ENCODE data around the gene PADI1.

Gene PADI1

DNA sequence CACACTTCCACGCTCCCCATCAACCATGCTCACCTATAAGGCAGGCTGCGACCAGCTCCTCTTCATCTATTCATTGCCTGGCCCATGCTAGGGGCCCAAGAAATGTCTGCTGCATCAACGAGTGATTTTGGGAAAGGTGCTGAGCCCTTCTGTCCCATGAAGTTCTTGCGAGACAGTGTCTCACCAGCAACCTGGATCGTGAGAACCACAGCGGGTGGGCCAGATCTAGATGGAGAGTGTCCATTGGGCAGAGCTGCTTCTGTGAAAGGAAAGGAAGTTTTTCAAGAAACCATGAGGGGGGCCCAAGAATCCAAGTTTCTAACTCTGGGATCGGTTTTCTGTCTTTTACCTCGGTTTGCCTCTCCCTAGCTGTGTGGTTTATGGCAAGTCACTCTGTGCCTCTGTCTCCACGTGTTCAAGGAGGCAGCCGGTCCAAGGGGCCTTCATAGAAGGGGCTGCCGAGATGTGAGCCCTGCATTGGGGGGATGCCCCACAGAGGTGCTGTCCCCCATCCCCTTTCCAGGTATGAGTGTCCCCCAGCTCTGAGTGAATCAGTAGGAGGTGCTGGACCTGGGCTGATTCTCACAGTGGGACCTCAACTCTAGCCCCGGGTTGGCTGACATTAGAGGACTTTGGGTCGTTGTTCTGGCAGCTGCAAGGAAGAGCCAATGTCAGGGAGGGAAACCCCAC lies 8.3 kb upstream of the PADI1 start:
- H3K4me1 ChIP-seq (ENCODE audit: control insufficient read depth in 5 of 5, insufficient read depth in 5 of 5, low read length in 5 of 5), result peaks cover 0 to 7% (median 5%) of the 10 kb centered on the region in 5 donors
- H3K36me3 ChIP-seq (ENCODE audit: control insufficient read depth in 5 of 5, insufficient read depth in 5 of 5, low read length in 5 of 5), result no peaks in the 10 kb centered on the region
- no peak overlapping the region for H3K9ac ChIP-seq (ENCODE audit: low read length in 5 of 5)
- peaks cover 0 to 15% (median 5%) of the 10 kb centered on the region in 5 donors for H3K27me3 ChIP-seq (ENCODE audit: control insufficient read depth in 5 of 5, insufficient read depth in 4 of 5, low read length in 5 of 5)
- no peaks in the 10 kb centered on the region for H3K9me3 ChIP-seq (ENCODE audit: control insufficient read depth in 5 of 5, low read length in 5 of 5)
- H3K4me3 ChIP-seq (ENCODE audit: low read depth in 1 of 5, low read length in 5 of 5), result no peak overlapping the region
- no peak overlapping the region for H3K27ac ChIP-seq (ENCODE audit: low read depth, low read length)

DNA sequence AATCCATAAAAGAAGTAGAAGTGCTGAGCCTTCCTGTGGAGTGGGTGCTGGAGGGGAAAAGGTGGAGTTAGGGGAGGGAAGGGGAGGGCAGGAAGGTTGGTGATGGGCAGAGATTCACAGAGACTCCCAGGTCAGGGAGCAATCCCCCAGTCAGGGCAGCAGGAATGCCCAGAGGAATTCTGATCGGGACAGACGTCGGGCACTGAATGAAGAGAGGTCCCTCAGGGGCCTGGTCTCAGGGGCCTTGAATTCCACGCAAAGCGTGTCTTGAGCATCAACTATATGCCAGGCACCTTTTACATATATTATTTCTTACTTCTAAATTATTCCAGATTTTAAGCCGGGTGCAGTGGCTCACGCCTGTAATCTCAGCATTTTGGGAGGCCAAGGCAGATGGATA lies 7.2 kb upstream of the PADI1 start:
- Histone ChIP-seq H3K9ac (ENCODE audit: low read length in 5 of 5) (no peak overlapping the region), H3K4me1 (ENCODE audit: control insufficient read depth in 5 of 5, insufficient read depth in 5 of 5, low read length in 5 of 5) (peaks cover 0 to 2% (median under 1%) of the 10 kb centered on the region in 5 donors), H3K27me3 (ENCODE audit: control insufficient read depth in 5 of 5, insufficient read depth in 4 of 5, low read length in 5 of 5) (peaks cover 0 to 13% (median 5%) of the 10 kb centered on the region in 5 donors), H3K27ac (ENCODE audit: low read depth, low read length) (no peak overlapping the region), H3K36me3 (ENCODE audit: control insufficient read depth in 5 of 5, insufficient read depth in 5 of 5, low read length in 5 of 5) (no peaks in the 10 kb centered on the region), H3K4me3 (ENCODE audit: low read depth in 1 of 5, low read length in 5 of 5) (no peak overlapping the region), H3K9me3 (ENCODE audit: control insufficient read depth in 5 of 5, low read length in 5 of 5) (no peaks in the 10 kb centered on the region)

DNA sequence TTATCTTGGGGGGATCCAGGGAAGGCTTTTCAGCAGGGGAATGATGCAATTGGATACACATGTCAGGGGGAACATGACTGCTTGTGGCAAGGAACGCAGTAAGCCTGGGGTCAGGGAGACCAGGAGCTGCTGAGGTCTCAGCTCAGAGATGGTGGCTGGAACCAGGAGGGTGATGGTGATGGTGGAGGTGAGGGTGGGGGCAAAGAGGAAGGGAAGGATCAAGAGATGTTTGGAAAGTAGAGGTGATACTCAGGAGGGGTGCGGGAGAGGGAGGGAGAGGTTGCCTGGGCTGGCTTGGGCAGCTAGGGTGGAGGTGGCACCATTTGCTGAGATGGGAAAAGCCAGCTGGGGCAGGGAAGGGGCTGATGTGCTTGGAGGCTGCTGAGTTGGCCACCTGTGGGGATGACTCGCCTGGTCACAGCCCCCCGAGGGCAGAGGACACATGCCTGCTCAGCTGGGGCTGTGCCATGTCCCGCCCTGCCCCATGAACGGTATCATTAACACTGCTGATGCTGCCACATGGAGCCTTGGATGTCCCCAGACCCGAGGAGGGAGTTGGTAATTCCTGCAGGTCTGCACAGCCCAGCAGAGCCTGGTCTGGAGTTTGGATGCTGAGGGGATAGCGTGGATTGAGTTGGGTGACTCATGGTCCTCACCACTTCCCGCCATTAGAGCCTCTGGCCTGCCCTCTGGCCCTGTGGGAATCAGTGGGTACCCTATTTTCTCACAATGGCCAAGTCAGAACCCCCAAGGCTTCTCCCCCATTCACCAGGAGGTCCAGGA lies 6.3 kb upstream of the PADI1 start:
- no peak overlapping the region for H3K27ac ChIP-seq (ENCODE audit: low read depth, low read length)
- H3K4me3 ChIP-seq (ENCODE audit: low read depth in 1 of 5, low read length in 5 of 5), result no peak overlapping the region
- H3K4me1 ChIP-seq (ENCODE audit: control insufficient read depth in 5 of 5, insufficient read depth in 5 of 5, low read length in 5 of 5), result no peaks in the 10 kb centered on the region
- H3K27me3 ChIP-seq (ENCODE audit: control insufficient read depth in 5 of 5, insufficient read depth in 4 of 5, low read length in 5 of 5), result peaks cover 0 to 13% (median 5%) of the 10 kb centered on the region in 5 donors
- no peak overlapping the region for H3K9ac ChIP-seq (ENCODE audit: low read length in 5 of 5)
- no peaks in the 10 kb centered on the region for H3K9me3 ChIP-seq (ENCODE audit: control insufficient read depth in 5 of 5, low read length in 5 of 5)
- H3K36me3 ChIP-seq (ENCODE audit: control insufficient read depth in 5 of 5, insufficient read depth in 5 of 5, low read length in 5 of 5), result no peaks in the 10 kb centered on the region

DNA sequence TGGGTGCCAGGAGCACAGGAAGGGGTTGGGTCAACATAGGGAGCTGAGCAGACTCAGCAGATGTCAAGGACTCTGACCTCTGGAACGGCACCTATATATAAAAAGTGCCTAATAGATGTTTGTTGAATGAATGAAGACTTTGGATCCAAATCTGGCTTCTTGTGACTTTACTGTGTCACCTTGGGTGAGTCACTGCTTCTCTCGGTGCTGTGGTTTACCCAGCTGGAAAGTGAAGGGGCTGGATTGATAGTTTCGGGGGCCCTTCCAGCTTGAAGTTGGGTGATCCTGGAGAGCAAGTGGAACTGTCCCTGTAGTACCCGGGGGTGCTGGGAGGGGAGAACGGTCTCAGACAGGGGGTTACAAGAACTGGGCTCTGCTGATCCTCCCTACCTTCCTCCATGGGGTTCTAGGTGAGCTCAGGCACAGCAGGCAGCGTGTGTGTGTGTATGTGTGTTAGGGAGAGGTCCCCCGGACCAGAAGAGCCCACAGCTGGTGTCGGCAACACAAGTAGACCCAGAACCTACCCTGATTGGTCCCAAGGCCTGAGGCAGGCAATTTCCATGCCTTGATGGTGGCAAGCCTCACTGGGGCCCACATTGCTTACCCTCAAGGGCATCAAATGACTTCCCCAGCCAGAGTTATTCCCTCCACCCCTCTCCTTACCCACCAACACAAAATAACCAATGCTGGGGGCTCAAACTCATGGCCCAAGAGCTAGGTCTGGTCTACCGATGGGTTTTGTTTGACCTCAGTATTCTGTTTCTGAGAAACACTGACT lies 5.5 kb upstream of the PADI1 start:
- Histone ChIP-seq H3K27me3 (ENCODE audit: control insufficient read depth in 5 of 5, insufficient read depth in 4 of 5, low read length in 5 of 5) (peaks cover 0 to 13% (median 6%) of the 10 kb centered on the region in 5 donors), H3K36me3 (ENCODE audit: control insufficient read depth in 5 of 5, insufficient read depth in 5 of 5, low read length in 5 of 5) (no peaks in the 10 kb centered on the region), H3K9ac (ENCODE audit: low read length in 5 of 5) (no peak overlapping the region), H3K4me1 (ENCODE audit: control insufficient read depth in 5 of 5, insufficient read depth in 5 of 5, low read length in 5 of 5) (no peaks in the 10 kb centered on the region), H3K9me3 (ENCODE audit: control insufficient read depth in 5 of 5, low read length in 5 of 5) (no peaks in the 10 kb centered on the region), H3K27ac (ENCODE audit: low read depth, low read length) (no peak overlapping the region), H3K4me3 (ENCODE audit: low read depth in 1 of 5, low read length in 5 of 5) (no peak overlapping the region)

DNA sequence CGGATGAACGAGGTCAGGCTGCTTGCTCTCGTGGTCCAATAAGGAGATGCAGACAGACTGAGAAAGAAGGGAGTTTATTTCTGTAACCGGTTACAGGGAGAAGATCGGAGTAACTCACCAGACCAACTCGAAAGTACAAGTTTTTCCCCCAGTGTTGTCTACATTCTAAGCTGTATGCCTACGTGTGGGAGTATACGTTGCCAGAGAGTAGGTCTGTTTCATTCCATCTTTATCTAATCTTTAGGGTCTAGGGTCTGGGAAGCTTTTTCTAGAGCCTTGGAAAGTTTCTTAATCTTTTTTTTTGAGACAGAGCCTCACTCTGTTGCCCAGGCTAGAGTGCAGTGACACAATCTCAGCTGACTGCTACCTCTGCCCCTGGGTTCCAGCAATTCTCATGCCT lies 4.7 kb upstream of the PADI1 start:
- Histone ChIP-seq H3K27ac (ENCODE audit: low read depth, low read length) (no peak overlapping the region), H3K9ac (ENCODE audit: low read length in 5 of 5) (no peak overlapping the region), H3K36me3 (ENCODE audit: control insufficient read depth in 5 of 5, insufficient read depth in 5 of 5, low read length in 5 of 5) (no peaks in the 10 kb centered on the region), H3K27me3 (ENCODE audit: control insufficient read depth in 5 of 5, insufficient read depth in 4 of 5, low read length in 5 of 5) (peaks cover 0 to 14% (median 13%) of the 10 kb centered on the region in 5 donors), H3K4me1 (ENCODE audit: control insufficient read depth in 5 of 5, insufficient read depth in 5 of 5, low read length in 5 of 5) (no peaks in the 10 kb centered on the region), H3K9me3 (ENCODE audit: control insufficient read depth in 5 of 5, low read length in 5 of 5) (no peaks in the 10 kb centered on the region), H3K4me3 (ENCODE audit: low read depth in 1 of 5, low read length in 5 of 5) (no peak overlapping the region)

DNA sequence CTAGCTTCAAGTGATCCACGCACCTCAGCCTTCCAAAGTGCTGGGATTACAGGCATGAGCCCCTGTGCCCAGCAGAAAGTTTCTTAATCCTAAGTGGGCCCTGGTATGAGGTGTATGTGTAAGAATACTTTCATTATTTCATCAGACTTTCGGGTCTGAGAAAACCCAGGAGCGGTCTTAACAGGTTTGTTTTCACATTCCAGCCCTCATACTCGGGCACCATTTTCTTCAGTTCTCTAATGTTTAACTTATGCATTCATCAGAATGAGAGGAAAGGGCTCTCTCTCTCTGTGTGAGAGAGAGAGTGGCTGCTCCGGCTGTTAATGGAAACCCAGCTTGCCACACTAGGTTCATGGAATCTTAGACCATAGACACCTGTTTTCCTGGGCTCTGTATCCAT lies 4.2 kb upstream of the PADI1 start:
- H3K9ac ChIP-seq (ENCODE audit: low read length in 5 of 5), result no peak overlapping the region

DNA sequence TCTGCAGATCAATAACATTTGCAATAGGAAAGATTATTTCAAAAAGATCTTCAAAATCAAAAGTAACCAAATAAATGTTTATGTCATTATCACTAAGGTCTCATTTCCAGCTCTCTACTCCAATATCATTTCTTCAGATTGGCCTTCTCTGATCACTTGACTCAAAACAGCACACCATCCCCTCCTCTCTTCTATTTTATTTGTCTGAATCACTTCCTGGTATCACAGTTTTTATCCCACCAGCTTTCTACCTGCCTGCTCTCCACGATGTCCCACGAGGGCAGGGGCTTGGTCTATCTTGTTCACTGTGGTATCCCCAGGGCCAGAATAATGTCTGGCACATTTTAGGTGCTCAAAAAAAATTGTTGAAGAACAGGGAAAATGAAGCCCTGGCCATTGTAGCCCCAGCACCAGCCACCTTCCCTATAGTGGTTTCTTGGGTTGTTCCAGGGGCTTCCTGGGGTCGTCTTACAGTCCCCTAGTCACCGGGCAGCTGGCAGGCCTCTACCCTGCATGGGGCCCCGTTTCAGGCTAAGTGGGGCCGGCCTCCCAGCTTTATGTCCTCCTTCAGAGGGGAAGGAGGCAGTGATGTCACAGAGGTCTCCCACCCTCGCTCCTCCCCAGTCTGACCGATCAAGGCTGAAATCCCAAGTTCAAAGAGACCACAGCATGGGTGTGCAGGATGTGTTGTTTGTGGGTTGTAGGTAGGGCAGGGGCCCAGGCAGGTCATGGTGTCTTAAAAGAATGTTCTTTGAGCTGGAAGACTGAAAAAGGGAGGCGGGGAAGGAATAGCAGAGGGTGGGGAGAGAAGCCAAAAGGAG lies 3.5 kb upstream of the PADI1 start:
- Histone ChIP-seq H3K27me3 (ENCODE audit: control insufficient read depth in 5 of 5, insufficient read depth in 4 of 5, low read length in 5 of 5) (peaks cover 0 to 16% (median 13%) of the 10 kb centered on the region in 5 donors), H3K4me3 (ENCODE audit: low read depth in 1 of 5, low read length in 5 of 5) (no peak overlapping the region), H3K4me1 (ENCODE audit: control insufficient read depth in 5 of 5, insufficient read depth in 5 of 5, low read length in 5 of 5) (no peaks in the 10 kb centered on the region), H3K9ac (ENCODE audit: low read length in 5 of 5) (no peak overlapping the region), H3K27ac (ENCODE audit: low read depth, low read length) (no peak overlapping the region), H3K9me3 (ENCODE audit: control insufficient read depth in 5 of 5, low read length in 5 of 5) (no peaks in the 10 kb centered on the region), H3K36me3 (ENCODE audit: control insufficient read depth in 5 of 5, insufficient read depth in 5 of 5, low read length in 5 of 5) (no peaks in the 10 kb centered on the region)

More for the DNA sequence above, 4.2 kb upstream of the PADI1 start:
- Histone ChIP-seq H3K27ac (ENCODE audit: low read depth, low read length) (no peak overlapping the region), H3K27me3 (ENCODE audit: control insufficient read depth in 5 of 5, insufficient read depth in 4 of 5, low read length in 5 of 5) (peaks cover 0 to 16% (median 13%) of the 10 kb centered on the region in 5 donors), H3K9me3 (ENCODE audit: control insufficient read depth in 5 of 5, low read length in 5 of 5) (no peaks in the 10 kb centered on the region), H3K4me3 (ENCODE audit: low read depth in 1 of 5, low read length in 5 of 5) (no peak overlapping the region), H3K4me1 (ENCODE audit: control insufficient read depth in 5 of 5, insufficient read depth in 5 of 5, low read length in 5 of 5) (no peaks in the 10 kb centered on the region), H3K36me3 (ENCODE audit: control insufficient read depth in 5 of 5, insufficient read depth in 5 of 5, low read length in 5 of 5) (no peaks in the 10 kb centered on the region)

DNA sequence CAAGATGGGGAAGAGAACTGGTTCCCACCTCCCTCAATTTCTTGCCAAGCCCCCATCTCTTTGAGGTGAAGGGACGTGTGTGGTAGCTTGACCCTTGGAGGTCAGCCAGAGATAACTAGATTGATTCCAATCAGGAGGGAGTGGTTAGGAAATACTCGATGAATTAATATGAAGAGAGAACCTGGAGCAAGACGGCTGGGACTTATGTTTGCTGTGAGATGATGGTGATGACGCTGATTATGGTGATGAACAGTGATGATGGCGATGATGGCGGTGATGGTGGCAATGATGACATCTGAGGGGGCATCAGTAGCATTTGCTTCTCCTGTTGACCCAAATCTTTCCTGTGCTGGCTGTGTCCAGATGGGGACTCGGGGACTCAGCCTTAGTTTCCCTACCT lies 724 bp downstream of the PADI1 start:
- H3K36me3 ChIP-seq (ENCODE audit: control insufficient read depth in 5 of 5, insufficient read depth in 5 of 5, low read length in 5 of 5), result no peaks in the 10 kb centered on the region
- H3K9ac ChIP-seq (ENCODE audit: low read length in 5 of 5), result no peak overlapping the region
- H3K9me3 ChIP-seq (ENCODE audit: control insufficient read depth in 5 of 5, low read length in 5 of 5), result no peaks in the 10 kb centered on the region
- H3K4me1 ChIP-seq (ENCODE audit: control insufficient read depth in 5 of 5, insufficient read depth in 5 of 5, low read length in 5 of 5), result peaks cover 0 to 12% (median 5%) of the 10 kb centered on the region in 5 donors
- peaks cover 0 to 11% (median 2%) of the 10 kb centered on the region in 5 donors for H3K27me3 ChIP-seq (ENCODE audit: control insufficient read depth in 5 of 5, insufficient read depth in 4 of 5, low read length in 5 of 5)
- H3K27ac ChIP-seq (ENCODE audit: low read depth, low read length), result no peak overlapping the region
- H3K4me3 ChIP-seq (ENCODE audit: low read depth in 1 of 5, low read length in 5 of 5), result no peak overlapping the region

DNA sequence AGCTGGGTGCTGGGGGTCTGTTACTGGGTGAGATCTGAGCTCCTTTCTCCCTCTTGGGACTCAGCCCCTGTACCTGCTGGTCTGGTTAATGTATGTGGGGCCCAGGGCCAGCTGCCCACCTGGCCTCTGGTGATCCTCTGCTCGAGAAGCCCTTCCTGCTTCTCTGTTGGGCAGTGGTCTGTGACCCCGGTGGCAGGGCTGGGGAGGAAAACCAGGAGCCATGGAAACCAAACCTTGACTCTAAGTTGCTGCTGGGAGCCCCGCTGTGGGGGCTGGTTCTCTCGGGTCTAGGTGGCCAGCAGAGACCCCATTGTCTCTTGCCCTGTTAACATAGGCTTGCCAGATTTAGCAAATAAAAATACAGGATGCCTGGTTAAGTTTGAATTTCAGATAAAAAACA lies 1.3 kb downstream of the PADI1 start:
- Histone ChIP-seq H3K36me3 (ENCODE audit: control insufficient read depth in 5 of 5, insufficient read depth in 5 of 5, low read length in 5 of 5) (no peaks in the 10 kb centered on the region), H3K9ac (ENCODE audit: low read length in 5 of 5) (no peak overlapping the region), H3K4me1 (ENCODE audit: control insufficient read depth in 5 of 5, insufficient read depth in 5 of 5, low read length in 5 of 5) (peaks cover 0 to 12% (median 5%) of the 10 kb centered on the region in 5 donors), H3K27me3 (ENCODE audit: control insufficient read depth in 5 of 5, insufficient read depth in 4 of 5, low read length in 5 of 5) (peaks cover 0 to 11% (median 2%) of the 10 kb centered on the region in 5 donors), H3K9me3 (ENCODE audit: control insufficient read depth in 5 of 5, low read length in 5 of 5) (no peaks in the 10 kb centered on the region), H3K27ac (ENCODE audit: low read depth, low read length) (no peak overlapping the region), H3K4me3 (ENCODE audit: low read depth in 1 of 5, low read length in 5 of 5) (no peak overlapping the region)
